Chondrocyte (in vitro differentiated cells): Measurements from ENCODE around the gene TREM1. TPM values are rescaled to one million over a fixed set of nuclear protein-coding genes. Genes with fewer than 3 reads are reported as not detected.

ENCODE experiments used
- DNase-seq: peaks from one replicate; pipeline ENCODE4 v3.0.0; 2021; ENCODE audit warnings: mixed read lengths, low spot score
- H3K27ac Mint-ChIP-seq: one replicate; pipeline ENCODE4 v1.8.0; 2021; ENCODE audit warnings: mild to moderate bottlenecking, moderate library complexity, mixed read lengths; ENCODE audit not compliant: unreplicated experiment
- H3K27me3 Mint-ChIP-seq: 2 replicates; pipeline ENCODE4 v1.8.0; 2021; ENCODE audit warnings: low read depth, mixed read lengths
- H3K36me3 Mint-ChIP-seq: 2 replicates; pipeline ENCODE4 v1.8.0; 2021; ENCODE audit warnings: low read depth, mixed read lengths
- H3K4me1 Mint-ChIP-seq: 2 replicates; pipeline ENCODE4 v1.8.0; 2021; ENCODE audit warnings: low read depth, mild to moderate bottlenecking, mixed read lengths
- H3K4me3 Mint-ChIP-seq: one replicate; pipeline ENCODE4 v1.8.0; 2021; ENCODE audit warnings: mild to moderate bottlenecking, moderate library complexity, mixed read lengths; ENCODE audit not compliant: unreplicated experiment
- H3K9me3 Mint-ChIP-seq: 2 replicates; pipeline ENCODE4 v1.8.0; 2021; ENCODE audit warnings: low read depth, mixed read lengths
- total RNA-seq: library from RNA; stranded (reverse); gene quantifications from 3 replicates; pipeline ENCODE4 v1.2.1, GENCODE V29; 2021
- TF ChIP-seq, protein P1 (sequence below): fragments of 200-600 bp; sonication (generic); IDR thresholded peaks from 2 replicates; pipeline ENCODE4 v1.5.0; 2021; ENCODE audit warnings: antibody characterized with exemption, mild to moderate bottlenecking, moderate library complexity

TREM1 gene
- total RNA-seq, 1 donor from 2014 or later = 0.25 TPM

DNA sequence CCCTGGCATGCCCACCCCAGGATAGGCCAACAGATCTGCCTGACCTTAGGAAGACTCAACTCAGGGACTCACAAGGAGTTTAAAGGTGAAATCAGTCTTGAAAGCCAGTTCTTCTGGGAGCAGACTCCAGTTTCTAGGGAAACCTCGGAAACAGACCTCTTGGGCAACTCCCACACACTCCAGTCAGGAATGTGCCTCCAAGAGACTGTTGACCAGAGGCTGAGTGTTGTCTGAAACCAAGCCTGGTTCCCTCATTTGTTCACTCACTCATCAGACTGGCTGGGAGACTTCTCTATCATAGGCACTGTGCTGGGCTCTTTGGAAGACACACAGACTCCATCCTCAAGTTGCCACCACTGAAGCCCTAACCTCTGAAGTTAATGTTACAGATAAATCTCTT is 1.8 kb downstream of the TREM1 start:
- TF ChIP-seq, protein P1, sequence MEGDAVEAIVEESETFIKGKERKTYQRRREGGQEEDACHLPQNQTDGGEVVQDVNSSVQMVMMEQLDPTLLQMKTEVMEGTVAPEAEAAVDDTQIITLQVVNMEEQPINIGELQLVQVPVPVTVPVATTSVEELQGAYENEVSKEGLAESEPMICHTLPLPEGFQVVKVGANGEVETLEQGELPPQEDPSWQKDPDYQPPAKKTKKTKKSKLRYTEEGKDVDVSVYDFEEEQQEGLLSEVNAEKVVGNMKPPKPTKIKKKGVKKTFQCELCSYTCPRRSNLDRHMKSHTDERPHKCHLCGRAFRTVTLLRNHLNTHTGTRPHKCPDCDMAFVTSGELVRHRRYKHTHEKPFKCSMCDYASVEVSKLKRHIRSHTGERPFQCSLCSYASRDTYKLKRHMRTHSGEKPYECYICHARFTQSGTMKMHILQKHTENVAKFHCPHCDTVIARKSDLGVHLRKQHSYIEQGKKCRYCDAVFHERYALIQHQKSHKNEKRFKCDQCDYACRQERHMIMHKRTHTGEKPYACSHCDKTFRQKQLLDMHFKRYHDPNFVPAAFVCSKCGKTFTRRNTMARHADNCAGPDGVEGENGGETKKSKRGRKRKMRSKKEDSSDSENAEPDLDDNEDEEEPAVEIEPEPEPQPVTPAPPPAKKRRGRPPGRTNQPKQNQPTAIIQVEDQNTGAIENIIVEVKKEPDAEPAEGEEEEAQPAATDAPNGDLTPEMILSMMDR = no peak
- Mint-ChIP-seq H3K27ac (no peak overlapping the region), H3K27me3 (peaks cover 20% of the 10 kb centered on the region), H3K4me1 (peaks cover 13% of the 10 kb centered on the region), H3K4me3 (no peak overlapping the region), H3K9me3 (no peaks in the 10 kb centered on the region), H3K36me3 (no peaks in the 10 kb centered on the region)
- no peak for DNase-seq

DNA sequence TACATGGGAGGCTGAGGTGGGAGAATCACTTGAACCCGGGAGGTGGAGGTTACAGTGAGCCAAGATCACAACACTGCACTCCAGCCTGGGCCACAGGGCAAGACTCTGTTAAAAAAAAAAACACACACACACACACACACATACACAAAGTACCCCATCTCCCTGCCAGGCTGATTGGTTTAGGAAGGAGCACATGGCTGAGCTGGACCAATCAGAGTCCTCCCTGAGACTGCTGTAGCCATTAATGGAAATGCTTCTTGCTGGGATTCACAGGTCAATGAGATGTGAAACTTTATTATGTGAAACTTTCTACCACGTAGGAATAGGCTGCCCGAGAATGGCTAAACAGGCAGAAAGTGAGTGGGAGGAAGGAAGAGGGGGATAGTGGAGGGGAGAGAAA is 2.9 kb downstream of the TREM1 start:
- H3K27ac Mint-ChIP-seq = no peak overlapping the region
- TF ChIP-seq, protein P1 = no peak
- peaks cover 24% of the 10 kb centered on the region for H3K27me3 Mint-ChIP-seq
- no peak overlapping the region for H3K4me3 Mint-ChIP-seq
- peaks cover 13% of the 10 kb centered on the region for H3K4me1 Mint-ChIP-seq
- H3K36me3 Mint-ChIP-seq = no peaks in the 10 kb centered on the region
- DNase-seq = no peak
- no peaks in the 10 kb centered on the region for H3K9me3 Mint-ChIP-seq

GRCh38 chr6:41280381-41281057 is 6.0 kb downstream of the TREM1 start:
- no peaks in the 10 kb centered on the region for H3K36me3 Mint-ChIP-seq
- no peak overlapping the region for H3K27ac Mint-ChIP-seq
- peaks cover 27% of the 10 kb centered on the region for H3K27me3 Mint-ChIP-seq
- H3K4me1 Mint-ChIP-seq = peaks cover 5% of the 10 kb centered on the region
- H3K9me3 Mint-ChIP-seq = no peaks in the 10 kb centered on the region
- no peak overlapping the region for H3K4me3 Mint-ChIP-seq
- no peak for DNase-seq
- TF ChIP-seq, protein P1 = no peak

- no peak for DNase-seq
- H3K4me1 Mint-ChIP-seq = no peaks in the 10 kb centered on the region
- peaks cover 36% of the 10 kb centered on the region for H3K27me3 Mint-ChIP-seq
Measured at GRCh38 chr6:41278699-41279405, 7.6 kb downstream of the TREM1 start.

DNA sequence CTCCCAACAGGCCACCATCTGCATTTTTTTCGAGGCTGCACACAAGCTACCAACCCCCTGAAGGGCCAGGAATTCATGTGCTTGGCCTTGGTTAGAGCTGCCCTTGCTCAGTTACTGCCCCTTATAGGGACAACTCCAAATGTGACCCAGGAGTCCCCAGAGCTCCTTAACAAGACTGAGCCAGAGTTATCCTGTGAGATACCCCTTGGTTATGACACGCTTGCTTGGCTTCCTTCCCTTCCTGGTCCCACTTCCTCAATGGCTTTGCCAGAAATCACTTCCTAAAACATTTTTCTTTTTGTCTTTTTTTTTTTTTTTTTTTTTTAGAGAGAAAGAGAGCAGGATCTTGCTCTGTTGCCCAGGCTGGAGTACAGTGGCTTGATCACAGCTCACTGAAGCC is 8.9 kb downstream of the TREM1 start:
- H3K9me3 Mint-ChIP-seq = no peaks in the 10 kb centered on the region
- H3K36me3 Mint-ChIP-seq = no peaks in the 10 kb centered on the region
- no peak overlapping the region for H3K4me3 Mint-ChIP-seq
- no peak for DNase-seq
- no peaks in the 10 kb centered on the region for H3K4me1 Mint-ChIP-seq
- H3K27me3 Mint-ChIP-seq = peaks cover 36% of the 10 kb centered on the region
- TF ChIP-seq, protein P1 = no peak
- H3K27ac Mint-ChIP-seq = peak overlapping the region; percentile 22

More at GRCh38 chr6:41278699-41279405, 7.6 kb downstream of the TREM1 start:
- Mint-ChIP-seq H3K36me3 (no peaks in the 10 kb centered on the region), H3K4me3 (no peak overlapping the region), H3K9me3 (no peaks in the 10 kb centered on the region), H3K27ac (no peak overlapping the region)
- TF ChIP-seq, protein P1 = peak; percentile 72
